HCT116 (cell line): ENCODE measurements around the gene SBF2.

Source experiments
- POLR2AphosphoS5 ChIP-seq: IDR thresholded peaks from 2 replicates; pipeline ENCODE4 v1.6.1; 2011; ENCODE audit warnings: mild to moderate bottlenecking, low read depth, low read length, moderate library complexity
- SRF ChIP-seq: IDR thresholded peaks from 2 replicates; pipeline ENCODE4 v1.6.1; 2012; ENCODE audit warnings: low read depth

- TF ChIP-seq SRF, result no peak
- TF ChIP-seq POLR2AphosphoS5, result no peak
Measured at GRCh38 chr11:9823887-9824385, 470.1 kb downstream of the SBF2 start.
